ENCODE measurements around the gene TMEM86A.

GRCh38 chr11:18720808-18721560, 22.4 kb downstream of the TMEM86A start:
- TF ChIP-seq CTCF (IDR thresholded peaks at IDR 0.05) (no peak), POLR2A (IDR thresholded peaks at IDR 0.05) (no peak)

Measured in Peyer's patch (tissue), 4 donors.